Activated naive CD8-positive, alpha-beta T cell treated with anti-CD3 and anti-CD28 coated beads for 36 hours (primary cell): ENCODE results near the gene IMP4. TPM values are rescaled to one million over a fixed set of nuclear protein-coding genes. Genes with fewer than 3 reads are reported as not detected.
A peak's percentile ranks its signal among the peaks of the same experiment; 100 is the strongest.
"Not testable (repeated sequence)": the region's sequence is repeated elsewhere in the genome, so short reads cannot be mapped to it uniquely, and the experiment has no call there.

Experiments used
- DNase-seq: peaks from one replicate; pipeline ENCODE4 v3.0.0; 2021
- H3K27ac Mint-ChIP-seq: one replicate; pipeline ENCODE4 v1.8.0; 2022; ENCODE audit warnings: mild to moderate bottlenecking, moderate library complexity, mixed read lengths
- H3K27me3 Mint-ChIP-seq: one replicate; pipeline ENCODE4 v1.8.0; 2022; ENCODE audit warnings: mild to moderate bottlenecking, mixed read lengths
- H3K36me3 Mint-ChIP-seq: one replicate; pipeline ENCODE4 v1.8.0; 2021; ENCODE audit warnings: mild to moderate bottlenecking, mixed read lengths
- H3K4me1 Mint-ChIP-seq: one replicate; pipeline ENCODE4 v1.8.0; 2021; ENCODE audit warnings: mixed read lengths
- H3K4me3 Mint-ChIP-seq: one replicate; pipeline ENCODE4 v1.8.0; 2022; ENCODE audit warnings: mild to moderate bottlenecking, moderate library complexity, mixed read lengths
- H3K9me3 Mint-ChIP-seq: one replicate; pipeline ENCODE4 v1.8.0; 2022; ENCODE audit warnings: mixed read lengths
- total RNA-seq, 2 experiments: library from RNA; stranded (reverse); gene quantifications; one replicate each; pipeline ENCODE4 v1.2.3, GENCODE V29; 2021

Gene IMP4
- total RNA-seq, 2 experiments from 2014 or later: 225 TPM

- no peak overlapping the region for H3K4me3 Mint-ChIP-seq
- H3K36me3 Mint-ChIP-seq: no peaks in the 10 kb centered on the region
- H3K4me1 Mint-ChIP-seq: peaks cover 7% of the 10 kb centered on the region
- H3K9me3 Mint-ChIP-seq: no peaks in the 10 kb centered on the region
- DNase-seq: no peak
- H3K27ac Mint-ChIP-seq: no peak overlapping the region
- peaks cover 59% of the 10 kb centered on the region for H3K27me3 Mint-ChIP-seq
Observed at GRCh38 chr2:130328710-130329109, 14.0 kb upstream of the IMP4 start.

- H3K9me3 Mint-ChIP-seq: no peaks in the 10 kb centered on the region
- peak overlapping the region; percentile 38 for H3K4me3 Mint-ChIP-seq
- H3K36me3 Mint-ChIP-seq: no peaks in the 10 kb centered on the region
- no peak overlapping the region for H3K27ac Mint-ChIP-seq
- peaks cover 40% of the 10 kb centered on the region for H3K27me3 Mint-ChIP-seq
- DNase-seq: peak; percentile 76
- H3K4me1 Mint-ChIP-seq: peaks cover 7% of the 10 kb centered on the region
Observed at GRCh38 chr2:130332271-130333073, 10.2 kb upstream of the IMP4 start.

GRCh38 chr2:130333253-130333652 lies 9.4 kb upstream of the IMP4 start:
- not testable (repeated sequence) for H3K4me3 Mint-ChIP-seq, H3K36me3 Mint-ChIP-seq, H3K27ac Mint-ChIP-seq, H3K4me1 Mint-ChIP-seq, DNase-seq, H3K9me3 Mint-ChIP-seq
- peaks cover 37% of the 10 kb centered on the region for H3K27me3 Mint-ChIP-seq

- no peaks in the 10 kb centered on the region for H3K36me3 Mint-ChIP-seq
- no peak overlapping the region for H3K4me3 Mint-ChIP-seq
- peaks cover 7% of the 10 kb centered on the region for H3K4me1 Mint-ChIP-seq
- no peak for DNase-seq
- peaks cover 29% of the 10 kb centered on the region for H3K27me3 Mint-ChIP-seq
- no peaks in the 10 kb centered on the region for H3K9me3 Mint-ChIP-seq
- H3K27ac Mint-ChIP-seq: no peak overlapping the region
Observed at GRCh38 chr2:130334026-130334425, 8.7 kb upstream of the IMP4 start.

GRCh38 chr2:130335226-130335625 lies 7.5 kb upstream of the IMP4 start:
- peaks cover 24% of the 10 kb centered on the region for H3K27me3 Mint-ChIP-seq
- peaks cover 8% of the 10 kb centered on the region for H3K4me1 Mint-ChIP-seq
- no peak for DNase-seq
- H3K9me3 Mint-ChIP-seq: no peaks in the 10 kb centered on the region
- H3K4me3 Mint-ChIP-seq: no peak overlapping the region
- H3K27ac Mint-ChIP-seq: no peak overlapping the region
- H3K36me3 Mint-ChIP-seq: peaks cover 5% of the 10 kb centered on the region

GRCh38 chr2:130336150-130336876 lies 6.4 kb upstream of the IMP4 start:
- peaks cover 17% of the 10 kb centered on the region for H3K27me3 Mint-ChIP-seq
- no peak overlapping the region for H3K4me3 Mint-ChIP-seq
- no peak for DNase-seq
- H3K4me1 Mint-ChIP-seq: peaks cover 14% of the 10 kb centered on the region
- no peak overlapping the region for H3K27ac Mint-ChIP-seq
- H3K36me3 Mint-ChIP-seq: peaks cover 5% of the 10 kb centered on the region
- H3K9me3 Mint-ChIP-seq: no peaks in the 10 kb centered on the region

GRCh38 chr2:130336877-130337734 lies 5.6 kb upstream of the IMP4 start:
- DNase-seq: peak; percentile 43
- Mint-ChIP-seq H3K27ac (peak overlapping the region; percentile 71), H3K9me3 (no peaks in the 10 kb centered on the region), H3K27me3 (peaks cover 10% of the 10 kb centered on the region), H3K4me3 (peak overlapping the region; percentile 47), H3K36me3 (peaks cover 7% of the 10 kb centered on the region), H3K4me1 (peaks cover 16% of the 10 kb centered on the region)

- Mint-ChIP-seq H3K4me1 (peaks cover 9% of the 10 kb centered on the region), H3K9me3 (no peaks in the 10 kb centered on the region), H3K27ac (no peak overlapping the region), H3K36me3 (peaks cover 9% of the 10 kb centered on the region), H3K4me3 (no peak overlapping the region), H3K27me3 (peaks cover 4% of the 10 kb centered on the region)
- no peak for DNase-seq
Observed at GRCh38 chr2:130337735-130338325, 4.9 kb upstream of the IMP4 start.

GRCh38 chr2:130338793-130339345 lies 3.8 kb upstream of the IMP4 start:
- Mint-ChIP-seq H3K27me3 (peaks cover 4% of the 10 kb centered on the region), H3K27ac (no peak overlapping the region), H3K9me3 (no peaks in the 10 kb centered on the region), H3K36me3 (peaks cover 16% of the 10 kb centered on the region), H3K4me1 (peaks cover 9% of the 10 kb centered on the region), H3K4me3 (no peak overlapping the region)
- no peak for DNase-seq

- no peak for DNase-seq
- no peak overlapping the region for H3K4me3 Mint-ChIP-seq
- H3K4me1 Mint-ChIP-seq: peaks cover 15% of the 10 kb centered on the region
- peaks cover 23% of the 10 kb centered on the region for H3K36me3 Mint-ChIP-seq
- peaks cover 4% of the 10 kb centered on the region for H3K27me3 Mint-ChIP-seq
- H3K27ac Mint-ChIP-seq: no peak overlapping the region
- H3K9me3 Mint-ChIP-seq: no peaks in the 10 kb centered on the region
Observed at GRCh38 chr2:130339885-130340745, 2.6 kb upstream of the IMP4 start.

- Mint-ChIP-seq H3K27me3 (peaks cover 4% of the 10 kb centered on the region), H3K9me3 (no peaks in the 10 kb centered on the region), H3K36me3 (peaks cover 37% of the 10 kb centered on the region), H3K4me1 (peaks cover 22% of the 10 kb centered on the region), H3K27ac (peak overlapping the region; percentile 99), H3K4me3 (peak overlapping the region; percentile 100)
- DNase-seq: no peak
Observed at GRCh38 chr2:130341562-130342019, 1.1 kb upstream of the IMP4 start.

- DNase-seq: peak; percentile 89
- no peaks in the 10 kb centered on the region for H3K9me3 Mint-ChIP-seq
- peaks cover 2% of the 10 kb centered on the region for H3K27me3 Mint-ChIP-seq
- peak overlapping the region; percentile 100 for H3K4me3 Mint-ChIP-seq
- peak overlapping the region; percentile 99 for H3K27ac Mint-ChIP-seq
- H3K36me3 Mint-ChIP-seq: peaks cover 41% of the 10 kb centered on the region
- peaks cover 24% of the 10 kb centered on the region for H3K4me1 Mint-ChIP-seq
Observed at GRCh38 chr2:130342020-130342532, 621 bp upstream of the IMP4 start.

- no peak for DNase-seq
- H3K36me3 Mint-ChIP-seq: peaks cover 60% of the 10 kb centered on the region
- H3K27me3 Mint-ChIP-seq: no peaks in the 10 kb centered on the region
- H3K9me3 Mint-ChIP-seq: no peaks in the 10 kb centered on the region
- peak overlapping the region; percentile 100 for H3K4me3 Mint-ChIP-seq
- H3K27ac Mint-ChIP-seq: peak overlapping the region; percentile 28
- peaks cover 45% of the 10 kb centered on the region for H3K4me1 Mint-ChIP-seq
Observed at GRCh38 chr2:130344578-130344977, 1.9 kb downstream of the IMP4 start.
